Measurements from ENCODE around the gene DHX8. TPM values are rescaled to one million over a fixed set of nuclear protein-coding genes. Genes with fewer than 3 reads are reported as not detected.
"Not testable (repeated sequence)": the region's sequence is repeated elsewhere in the genome, so short reads cannot be mapped to it uniquely, and the experiment has no call there.

The DHX8 gene
- total RNA-seq, 4 donors from 2014 or later: 15.3 to 44.9 (median 36.4) TPM

GRCh38 chr17:43479948-43480347 lies 3.8 kb upstream of the DHX8 start:
- WGBS, 2 donors (ENCODE audit: low coverage in 1 of 2): 85 to 87% methylated on average over 3 of the region's 3 CpGs
- H3K4me1 ChIP-seq: peaks cover 10 to 13% (median 12%) of the 10 kb centered on the region in 4 donors
- no peak overlapping the region for H3K4me3 ChIP-seq
- intact Hi-C loops (cut with DNase I; ENCODE audit: low total_unique reads) (loop anchor here (5.0 kb wide), 1 partner anchor 48 kb away; no protein-coding TSS in a partner anchor), in situ Hi-C loops (cut with MboI; ENCODE audit: low pct_ligation_motif_present in 1 of 4, low pct_unique_long_range_greater_than_20kb in 1 of 4, low sequenced_read_pairs in 3 of 4) (loop anchor here (5.0 to 25.0 kb wide), 4 partner anchors 78 to 268 kb away; partner anchors contain the start of genes ARL4D (in 2 of the 4) and TMEM106A (in 1 of the 4))
- no peaks in the 10 kb centered on the region for H3K36me3 ChIP-seq
- H3K9me3 ChIP-seq: no peaks in the 10 kb centered on the region
- H3K27ac ChIP-seq: no peak overlapping the region
- H3K27me3 ChIP-seq: no peaks in the 10 kb centered on the region
- DNase-seq: no peak
- TF ChIP-seq EP300 (IDR thresholded peaks at IDR 0.05; ENCODE audit: low read depth) (no peak), CTCF (IDR thresholded peaks at IDR 0.05) (no peak), POLR2AphosphoS5 (IDR thresholded peaks at IDR 0.05) (no peak), POLR2A (IDR thresholded peaks at IDR 0.05) (no peak)

DNA sequence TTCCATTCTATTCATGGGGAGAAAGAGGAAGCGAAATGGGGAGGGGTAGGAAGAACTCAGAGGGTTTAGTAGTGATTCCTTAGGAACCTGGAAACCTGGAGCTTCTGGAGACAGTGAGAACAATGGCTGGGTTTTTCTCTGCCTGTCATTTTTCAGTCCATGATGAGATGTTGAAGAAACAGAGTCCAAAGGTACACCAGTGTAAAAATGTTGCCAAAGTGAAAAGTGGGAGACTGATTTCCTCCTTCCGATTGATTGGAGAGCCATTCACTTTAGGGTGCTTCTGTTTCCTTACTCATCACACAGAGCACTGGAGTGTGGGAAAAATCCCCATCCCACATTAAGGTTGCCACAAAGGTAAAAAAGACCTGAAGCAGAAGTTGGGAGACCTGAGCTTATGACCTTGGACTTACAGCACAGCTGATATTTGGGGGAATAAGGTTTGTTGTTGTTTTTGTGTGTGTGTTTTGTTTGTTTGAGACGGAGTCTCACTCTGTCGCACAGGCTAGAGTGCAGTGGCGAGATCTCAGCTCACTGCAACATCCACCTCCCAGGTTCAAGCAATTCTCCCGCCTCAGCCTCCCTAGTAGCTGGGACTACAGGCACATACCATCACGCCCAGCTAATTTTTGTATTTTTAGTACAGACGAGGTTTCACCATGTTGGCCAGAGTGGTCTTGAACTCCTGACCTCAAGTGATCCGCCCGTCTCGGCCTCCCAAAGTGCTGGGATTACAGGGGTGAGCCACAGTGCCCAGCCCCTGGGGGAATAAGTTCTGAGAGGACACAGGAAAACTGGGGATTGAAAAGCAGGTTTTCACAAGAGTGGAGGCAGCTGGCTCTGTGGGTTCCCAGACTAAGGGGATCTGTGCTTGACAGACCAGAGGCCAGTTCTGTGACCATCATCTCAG lies 1.4 kb upstream of the DHX8 start:
- in situ Hi-C loops (cut with MboI; ENCODE audit: low pct_ligation_motif_present in 1 of 4, low pct_unique_long_range_greater_than_20kb in 1 of 4, low sequenced_read_pairs in 3 of 4): loop anchor here (5.0 to 25.0 kb wide), 4 partner anchors 80 to 270 kb away; partner anchors contain the start of genes ARL4D (in 2 of the 4) and TMEM106A (in 1 of the 4)
- WGBS, 2 donors (ENCODE audit: low coverage in 1 of 2): 50 to 86% methylated on average over 1 to 11 of the region's 11 CpGs

DNA sequence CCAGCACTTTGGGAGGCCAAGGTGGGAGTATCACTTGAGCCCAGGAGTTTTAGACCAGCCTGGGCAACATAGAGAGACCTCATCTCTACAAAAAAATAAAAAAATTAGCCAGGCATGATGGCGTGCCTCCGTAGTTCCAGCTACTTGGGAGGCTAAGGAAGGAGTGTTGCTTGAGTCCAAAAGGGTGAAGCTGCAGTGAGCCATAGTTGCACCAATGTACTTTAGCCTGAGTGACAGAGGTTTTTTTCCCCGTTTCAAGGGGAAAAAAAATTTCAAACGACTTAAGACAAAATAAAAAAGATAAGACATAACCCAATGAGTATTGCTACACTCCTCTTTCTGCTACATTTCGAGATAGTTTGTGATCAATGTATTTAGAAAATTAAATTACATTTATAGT lies 6.8 kb downstream of the DHX8 start:
- Histone ChIP-seq H3K27me3 (no peaks in the 10 kb centered on the region), H3K27ac (no peak overlapping the region), H3K4me3 (no peak overlapping the region), H3K9me3 (no peaks in the 10 kb centered on the region), H3K4me1 (peaks cover 0 to 11% (median 4%) of the 10 kb centered on the region in 4 donors), H3K36me3 (peaks cover 0 to 55% (median 25%) of the 10 kb centered on the region in 4 donors)
- no peak for TF ChIP-seq POLR2A (IDR thresholded peaks at IDR 0.05)
- no peak for TF ChIP-seq EP300 (IDR thresholded peaks at IDR 0.05; ENCODE audit: low read depth)
- TF ChIP-seq POLR2AphosphoS5 (IDR thresholded peaks at IDR 0.05): no peak
- TF ChIP-seq CTCF (IDR thresholded peaks at IDR 0.05): no peak
- DNase-seq: no peak
- in situ Hi-C loops (cut with MboI; ENCODE audit: low pct_ligation_motif_present in 1 of 4, low pct_unique_long_range_greater_than_20kb in 1 of 4, low sequenced_read_pairs in 3 of 4) (loop anchor here in 1 of 4 donors (25.0 kb wide), 1 partner anchor 278 kb away; the partner anchor contains the start of gene TMEM106A), intact Hi-C loops (cut with DNase I; ENCODE audit: low total_unique reads) (no loop called here)
- WGBS, 2 donors (ENCODE audit: low coverage in 1 of 2): 82 to 86% methylated on average over 3 to 5 of the region's 5 CpGs

More for the DNA sequence above, 1.4 kb upstream of the DHX8 start:
- no peak for TF ChIP-seq CTCF (IDR thresholded peaks at IDR 0.05)
- no peak for TF ChIP-seq POLR2A (IDR thresholded peaks at IDR 0.05)
- TF ChIP-seq POLR2AphosphoS5 (IDR thresholded peaks at IDR 0.05): no peak
- no peak for TF ChIP-seq EP300 (IDR thresholded peaks at IDR 0.05; ENCODE audit: low read depth)
- H3K4me1 ChIP-seq: peaks cover 16 to 30% (median 22%) of the 10 kb centered on the region in 4 donors
- no peaks in the 10 kb centered on the region for H3K9me3 ChIP-seq
- no peak for DNase-seq
- H3K36me3 ChIP-seq: no peaks in the 10 kb centered on the region
- intact Hi-C loops (cut with DNase I; ENCODE audit: low total_unique reads): loop anchor here (1.0 to 5.0 kb wide), 2 partner anchors 50 to 89 kb away; no protein-coding TSS in a partner anchor
- peak overlapping the region in 2 of 4 donors; percentile 90 for H3K27ac ChIP-seq
- no peak overlapping the region for H3K4me3 ChIP-seq
- H3K27me3 ChIP-seq: no peaks in the 10 kb centered on the region

GRCh38 chr17:43509440-43509839 lies 25.7 kb downstream of the DHX8 start:
- H3K36me3 ChIP-seq: peaks cover 0 to 83% (median 32%) of the 10 kb centered on the region in 4 donors
- DNase-seq; H3K27me3 ChIP-seq; H3K9me3 ChIP-seq; intact Hi-C loops (cut with DNase I; ENCODE audit: low total_unique reads); H3K4me1 ChIP-seq; in situ Hi-C loops (cut with MboI; ENCODE audit: low pct_ligation_motif_present in 1 of 4, low pct_unique_long_range_greater_than_20kb in 1 of 4, low sequenced_read_pairs in 3 of 4); H3K27ac ChIP-seq; H3K4me3 ChIP-seq: not testable (repeated sequence)
- WGBS, 2 donors (ENCODE audit: low coverage in 1 of 2): 95 to 100% methylated on average over 3 to 7 of the region's 7 CpGs

DNA sequence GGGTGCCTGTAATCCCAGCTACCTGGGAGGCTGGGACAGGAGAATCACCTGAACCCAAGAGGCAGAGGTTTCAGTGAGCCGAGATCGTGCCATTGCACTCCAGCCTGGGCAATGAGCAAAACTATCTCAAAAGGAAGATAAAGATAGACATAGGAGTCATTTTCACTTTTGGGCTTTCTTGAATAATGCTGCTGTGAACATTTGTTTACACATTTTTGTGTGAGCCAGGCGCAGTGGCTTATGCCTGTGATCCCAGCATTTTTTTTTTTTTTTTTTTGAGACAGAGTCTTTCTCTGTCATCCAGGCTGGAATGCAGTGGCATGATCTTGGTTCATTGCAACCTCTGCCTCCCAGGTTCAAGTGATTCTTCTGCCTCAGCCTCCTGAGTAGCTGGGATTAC lies 27.4 kb downstream of the DHX8 start:
- H3K4me1 ChIP-seq; intact Hi-C loops (cut with DNase I; ENCODE audit: low total_unique reads); H3K27me3 ChIP-seq; H3K9me3 ChIP-seq; H3K4me3 ChIP-seq; DNase-seq; H3K27ac ChIP-seq; in situ Hi-C loops (cut with MboI; ENCODE audit: low pct_ligation_motif_present in 1 of 4, low pct_unique_long_range_greater_than_20kb in 1 of 4, low sequenced_read_pairs in 3 of 4): not testable (repeated sequence)
- 89 to 90% methylated on average over 3 of the region's 3 CpGs for WGBS, 2 donors (ENCODE audit: low coverage in 1 of 2)
- H3K36me3 ChIP-seq: peaks cover 0 to 79% (median 27%) of the 10 kb centered on the region in 4 donors

Data from transverse colon (tissue), 4 donors.